GM23338 (cell line): ENCODE data around the gene SLC9A8. TPM values are rescaled to one million over a fixed set of nuclear protein-coding genes. Genes with fewer than 3 reads are reported as not detected.

Experiments
- ATAC-seq: fragments of 200-7000 bp; cut with Tn5 transposase; 3 replicates; pipeline ENCODE4 v1.9.1; 2020
- DNase-seq: peaks from one replicate; pipeline ENCODE4 v3.0.0-alpha.2; 2015; ENCODE audit warnings: low spot score
- H2AFZ ChIP-seq: fragments of 200-600 bp; sonication (generic); 2 replicates; pipeline ENCODE4 v1.8.0; 2016; ENCODE audit warnings: antibody characterized with exemption, mild to moderate bottlenecking, moderate library complexity
- H3F3A ChIP-seq: fragments of 200-600 bp; sonication (generic); replicated peaks from 2 replicates; pipeline ENCODE4 v1.8.0; 2017; ENCODE audit warnings: antibody characterized with exemption, mixed run types, low read depth
- H3K27ac ChIP-seq: fragments of 200-600 bp; sonication (generic); 2 replicates; pipeline ENCODE4 v1.6.1; 2016; ENCODE audit warnings: low read depth
- H3K27me3 ChIP-seq: fragments of 200-600 bp; sonication (generic); 2 replicates; pipeline ENCODE4 v1.8.0; 2016; ENCODE audit warnings: mild to moderate bottlenecking, mixed run types, moderate library complexity; ENCODE audit not compliant: insufficient read depth
- H3K36me3 ChIP-seq: fragments of 200-600 bp; sonication (generic); 2 replicates; pipeline ENCODE4 v1.8.0; 2016; ENCODE audit warnings: mild to moderate bottlenecking; ENCODE audit not compliant: insufficient read depth
- H3K4me1 ChIP-seq: fragments of 200-600 bp; sonication (generic); 2 replicates; pipeline ENCODE4 v1.8.0; 2016; ENCODE audit warnings: mild to moderate bottlenecking, moderate library complexity; ENCODE audit not compliant: insufficient read depth
- H3K4me2 ChIP-seq: fragments of 200-600 bp; sonication (generic); 2 replicates; pipeline ENCODE4 v1.7.1; 2017; ENCODE audit warnings: mixed run types
- H3K4me3 ChIP-seq: fragments of 200-600 bp; sonication (generic); 2 replicates; pipeline ENCODE4 v1.6.1; 2016; ENCODE audit warnings: mixed run types
- H3K79me2 ChIP-seq: fragments of 200-600 bp; sonication (generic); replicated peaks from 2 replicates; pipeline ENCODE4 v1.8.0; 2017; ENCODE audit warnings: mild to moderate bottlenecking; ENCODE audit not compliant: insufficient read depth
- H3K9me2 ChIP-seq: fragments of 200-600 bp; sonication (generic); 2 replicates; pipeline ENCODE4 v1.8.0; 2017; ENCODE audit not compliant: insufficient read depth
- H4K20me1 ChIP-seq: fragments of 200-600 bp; sonication (generic); replicated peaks from 2 replicates; pipeline ENCODE4 v1.8.0; 2017; ENCODE audit warnings: mild to moderate bottlenecking; ENCODE audit not compliant: insufficient read depth
- H3K27ac Mint-ChIP-seq: 2 replicates; pipeline ENCODE4 v1.8.0; 2020; ENCODE audit warnings: inconsistent platforms, mild to moderate bottlenecking, moderate library complexity, mixed read lengths
- H3K27me3 Mint-ChIP-seq: 3 replicates; pipeline ENCODE4 v1.8.0; 2022; ENCODE audit warnings: low read depth, mild to moderate bottlenecking, moderate library complexity, mixed read lengths, inconsistent platforms; ENCODE audit not compliant: insufficient read depth, poor library complexity
- H3K36me3 Mint-ChIP-seq: 3 replicates; pipeline ENCODE4 v1.8.0; 2021; ENCODE audit warnings: low read depth, mild to moderate bottlenecking, inconsistent platforms, moderate library complexity, mixed read lengths
- H3K4me1 Mint-ChIP-seq: 3 replicates; pipeline ENCODE4 v1.8.0; 2020; ENCODE audit warnings: mild to moderate bottlenecking, inconsistent platforms, mixed read lengths
- H3K4me3 Mint-ChIP-seq: 3 replicates; pipeline ENCODE4 v1.8.0; 2021; ENCODE audit warnings: moderate library complexity, mild to moderate bottlenecking, inconsistent platforms, mixed read lengths
- H3K9me3 Mint-ChIP-seq: 3 replicates; pipeline ENCODE4 v1.8.0; 2020; ENCODE audit warnings: moderate library complexity, mild to moderate bottlenecking, inconsistent platforms, mixed read lengths
- CREB1 ChIP-seq: fragments of 250-450 bp; sonication (Bioruptor Pico); IDR thresholded peaks from 2 replicates; pipeline ENCODE4 v1.5.0; 2020; ENCODE audit warnings: low read depth, mild to moderate bottlenecking, moderate library complexity
- EZH2phosphoT487 ChIP-seq: fragments of 200-600 bp; sonication (generic); IDR thresholded peaks from one replicate; pipeline ENCODE4 v1.8.1; 2018; ENCODE audit warnings: antibody characterized with exemption; ENCODE audit not compliant: unreplicated experiment
- JUNB ChIP-seq: IDR thresholded peaks from one replicate; pipeline ENCODE4 v1.6.1; 2016; ENCODE audit warnings: antibody characterized with exemption; ENCODE audit not compliant: unreplicated experiment
- NANOG ChIP-seq: IDR thresholded peaks from 2 replicates; pipeline ENCODE4 v1.6.1; 2016; ENCODE audit warnings: antibody characterized with exemption, borderline replicate concordance
- POLR2AphosphoS5 ChIP-seq: IDR thresholded peaks from 2 replicates; pipeline ENCODE4 v1.6.1; 2016; ENCODE audit warnings: antibody characterized with exemption, low read depth
- REST ChIP-seq: IDR thresholded peaks from one replicate; pipeline ENCODE4 v1.6.1; 2018; ENCODE audit warnings: antibody characterized with exemption; ENCODE audit not compliant: unreplicated experiment
- polyA plus RNA-seq: library from polyadenylated mRNA; unstranded; fragments of >200 nt; fragmentation: Nextera tagmentation; extraction: Ambion mirVana; gene quantifications from 2 replicates; pipeline ENCODE4 v1.2.1, GENCODE V29; 2016
- total RNA-seq: library from RNA; depleted of rRNA; stranded (reverse); fragments of >200 nt; shearing (Covaris generic); gene quantifications from 2 replicates; pipeline ENCODE4 v1.2.3, GENCODE V29; 2014
- TF ChIP-seq, protein P1 (sequence below): fragments of 250-450 bp; sonication (Bioruptor Pico); IDR thresholded peaks from 2 replicates; pipeline ENCODE4 v1.5.0; 2020; ENCODE audit warnings: mild to moderate bottlenecking, moderate library complexity
- TF ChIP-seq, protein P2 (sequence below), 2 experiments: fragments of 200-600 bp in 1 of 2; sonication (generic) in 1 of 2; conservative IDR thresholded peaks; 2 replicates each; pipeline versions ENCODE4 v1.5.1 to v1.6.1; 2016 to 2017; ENCODE audit warnings: antibody characterized with exemption in 2 of 2, low read depth in 2 of 2, mild to moderate bottlenecking in 2 of 2, moderate library complexity in 1 of 2

SLC9A8 gene
- total and polyA plus RNA-seq, 2 experiments from 2014 or later: 2.6 to 6.4 TPM

GRCh38 chr20:49871391-49871948 is 58.8 kb downstream of the SLC9A8 start:
- peaks cover 1% of the 10 kb centered on the region for H3K27me3 Mint-ChIP-seq
- Histone ChIP-seq H3K36me3 (no peaks in the 10 kb centered on the region), H3K27ac (no peak overlapping the region), H2AFZ (no peak overlapping the region), H4K20me1 (no peaks in the 10 kb centered on the region), H3K9me2 (no peaks in the 10 kb centered on the region), H3K4me3 (no peak overlapping the region), H3K79me2 (no peaks in the 10 kb centered on the region), H3K4me2 (no peak overlapping the region), H3F3A (no peaks in the 10 kb centered on the region), H3K4me1 (peaks cover 7% of the 10 kb centered on the region), H3K27me3 (no peaks in the 10 kb centered on the region)
- 0 out of 3 replicates have a peak, but pooled peaks cover 3% of the 10 kb centered on the region for H3K36me3 Mint-ChIP-seq
- H3K27ac Mint-ChIP-seq: no peak overlapping the region
- no peak for ATAC-seq
- TF ChIP-seq, protein P1, sequence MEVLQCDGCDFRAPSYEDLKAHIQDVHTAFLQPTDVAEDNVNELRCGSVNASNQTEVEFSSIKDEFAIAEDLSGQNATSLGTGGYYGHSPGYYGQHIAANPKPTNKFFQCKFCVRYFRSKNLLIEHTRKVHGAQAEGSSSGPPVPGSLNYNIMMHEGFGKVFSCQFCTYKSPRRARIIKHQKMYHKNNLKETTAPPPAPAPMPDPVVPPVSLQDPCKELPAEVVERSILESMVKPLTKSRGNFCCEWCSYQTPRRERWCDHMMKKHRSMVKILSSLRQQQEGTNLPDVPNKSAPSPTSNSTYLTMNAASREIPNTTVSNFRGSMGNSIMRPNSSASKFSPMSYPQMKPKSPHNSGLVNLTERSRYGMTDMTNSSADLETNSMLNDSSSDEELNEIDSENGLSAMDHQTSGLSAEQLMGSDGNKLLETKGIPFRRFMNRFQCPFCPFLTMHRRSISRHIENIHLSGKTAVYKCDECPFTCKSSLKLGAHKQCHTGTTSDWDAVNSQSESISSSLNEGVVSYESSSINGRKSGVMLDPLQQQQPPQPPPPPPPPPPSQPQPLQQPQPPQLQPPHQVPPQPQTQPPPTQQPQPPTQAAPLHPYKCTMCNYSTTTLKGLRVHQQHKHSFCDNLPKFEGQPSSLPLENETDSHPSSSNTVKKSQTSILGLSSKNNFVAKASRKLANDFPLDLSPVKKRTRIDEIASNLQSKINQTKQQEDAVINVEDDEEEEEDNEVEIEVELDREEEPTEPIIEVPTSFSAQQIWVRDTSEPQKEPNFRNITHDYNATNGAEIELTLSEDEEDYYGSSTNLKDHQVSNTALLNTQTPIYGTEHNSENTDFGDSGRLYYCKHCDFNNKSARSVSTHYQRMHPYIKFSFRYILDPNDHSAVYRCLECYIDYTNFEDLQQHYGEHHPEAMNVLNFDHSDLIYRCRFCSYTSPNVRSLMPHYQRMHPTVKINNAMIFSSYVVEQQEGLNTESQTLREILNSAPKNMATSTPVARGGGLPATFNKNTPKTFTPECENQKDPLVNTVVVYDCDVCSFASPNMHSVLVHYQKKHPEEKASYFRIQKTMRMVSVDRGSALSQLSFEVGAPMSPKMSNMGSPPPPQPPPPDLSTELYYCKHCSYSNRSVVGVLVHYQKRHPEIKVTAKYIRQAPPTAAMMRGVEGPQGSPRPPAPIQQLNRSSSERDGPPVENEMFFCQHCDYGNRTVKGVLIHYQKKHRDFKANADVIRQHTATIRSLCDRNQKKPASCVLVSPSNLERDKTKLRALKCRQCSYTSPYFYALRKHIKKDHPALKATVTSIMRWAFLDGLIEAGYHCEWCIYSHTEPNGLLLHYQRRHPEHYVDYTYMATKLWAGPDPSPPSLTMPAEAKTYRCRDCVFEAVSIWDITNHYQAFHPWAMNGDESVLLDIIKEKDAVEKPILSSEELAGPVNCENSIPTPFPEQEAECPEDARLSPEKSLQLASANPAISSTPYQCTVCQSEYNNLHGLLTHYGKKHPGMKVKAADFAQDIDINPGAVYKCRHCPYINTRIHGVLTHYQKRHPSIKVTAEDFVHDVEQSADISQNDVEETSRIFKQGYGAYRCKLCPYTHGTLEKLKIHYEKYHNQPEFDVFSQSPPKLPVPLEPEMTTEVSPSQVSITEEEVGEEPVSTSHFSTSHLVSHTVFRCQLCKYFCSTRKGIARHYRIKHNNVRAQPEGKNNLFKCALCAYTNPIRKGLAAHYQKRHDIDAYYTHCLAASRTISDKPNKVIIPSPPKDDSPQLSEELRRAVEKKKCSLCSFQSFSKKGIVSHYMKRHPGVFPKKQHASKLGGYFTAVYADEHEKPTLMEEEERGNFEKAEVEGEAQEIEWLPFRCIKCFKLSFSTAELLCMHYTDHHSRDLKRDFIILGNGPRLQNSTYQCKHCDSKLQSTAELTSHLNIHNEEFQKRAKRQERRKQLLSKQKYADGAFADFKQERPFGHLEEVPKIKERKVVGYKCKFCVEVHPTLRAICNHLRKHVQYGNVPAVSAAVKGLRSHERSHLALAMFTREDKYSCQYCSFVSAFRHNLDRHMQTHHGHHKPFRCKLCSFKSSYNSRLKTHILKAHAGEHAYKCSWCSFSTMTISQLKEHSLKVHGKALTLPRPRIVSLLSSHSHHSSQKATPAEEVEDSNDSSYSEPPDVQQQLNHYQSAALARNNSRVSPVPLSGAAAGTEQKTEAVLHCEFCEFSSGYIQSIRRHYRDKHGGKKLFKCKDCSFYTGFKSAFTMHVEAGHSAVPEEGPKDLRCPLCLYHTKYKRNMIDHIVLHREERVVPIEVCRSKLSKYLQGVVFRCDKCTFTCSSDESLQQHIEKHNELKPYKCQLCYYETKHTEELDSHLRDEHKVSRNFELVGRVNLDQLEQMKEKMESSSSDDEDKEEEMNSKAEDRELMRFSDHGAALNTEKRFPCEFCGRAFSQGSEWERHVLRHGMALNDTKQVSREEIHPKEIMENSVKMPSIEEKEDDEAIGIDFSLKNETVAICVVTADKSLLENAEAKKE (CRISPR knock-in tag): no peak
- no peak for TF ChIP-seq EZH2phosphoT487
- TF ChIP-seq, protein P2, sequence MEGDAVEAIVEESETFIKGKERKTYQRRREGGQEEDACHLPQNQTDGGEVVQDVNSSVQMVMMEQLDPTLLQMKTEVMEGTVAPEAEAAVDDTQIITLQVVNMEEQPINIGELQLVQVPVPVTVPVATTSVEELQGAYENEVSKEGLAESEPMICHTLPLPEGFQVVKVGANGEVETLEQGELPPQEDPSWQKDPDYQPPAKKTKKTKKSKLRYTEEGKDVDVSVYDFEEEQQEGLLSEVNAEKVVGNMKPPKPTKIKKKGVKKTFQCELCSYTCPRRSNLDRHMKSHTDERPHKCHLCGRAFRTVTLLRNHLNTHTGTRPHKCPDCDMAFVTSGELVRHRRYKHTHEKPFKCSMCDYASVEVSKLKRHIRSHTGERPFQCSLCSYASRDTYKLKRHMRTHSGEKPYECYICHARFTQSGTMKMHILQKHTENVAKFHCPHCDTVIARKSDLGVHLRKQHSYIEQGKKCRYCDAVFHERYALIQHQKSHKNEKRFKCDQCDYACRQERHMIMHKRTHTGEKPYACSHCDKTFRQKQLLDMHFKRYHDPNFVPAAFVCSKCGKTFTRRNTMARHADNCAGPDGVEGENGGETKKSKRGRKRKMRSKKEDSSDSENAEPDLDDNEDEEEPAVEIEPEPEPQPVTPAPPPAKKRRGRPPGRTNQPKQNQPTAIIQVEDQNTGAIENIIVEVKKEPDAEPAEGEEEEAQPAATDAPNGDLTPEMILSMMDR (conservative IDR thresholded peaks at IDR 0.05; ENCODE audit: low read depth in 2 of 2): no peak
- TF ChIP-seq JUNB: no peak
- TF ChIP-seq POLR2AphosphoS5: no peak
- no peak for TF ChIP-seq NANOG
- TF ChIP-seq CREB1 (CRISPR knock-in tag): no peak
- TF ChIP-seq REST: no peak
- DNase-seq: no peak
- H3K4me1 Mint-ChIP-seq: peaks cover 12% of the 10 kb centered on the region
- no peak overlapping the region for H3K4me3 Mint-ChIP-seq
- no peaks in the 10 kb centered on the region; the same call in 2 of the 3 replicates for H3K9me3 Mint-ChIP-seq
